Measurements from ENCODE around the gene HIC1.
A peak's percentile ranks its signal among the peaks of the same experiment; 100 is the strongest.

HIC1 gene

DNA sequence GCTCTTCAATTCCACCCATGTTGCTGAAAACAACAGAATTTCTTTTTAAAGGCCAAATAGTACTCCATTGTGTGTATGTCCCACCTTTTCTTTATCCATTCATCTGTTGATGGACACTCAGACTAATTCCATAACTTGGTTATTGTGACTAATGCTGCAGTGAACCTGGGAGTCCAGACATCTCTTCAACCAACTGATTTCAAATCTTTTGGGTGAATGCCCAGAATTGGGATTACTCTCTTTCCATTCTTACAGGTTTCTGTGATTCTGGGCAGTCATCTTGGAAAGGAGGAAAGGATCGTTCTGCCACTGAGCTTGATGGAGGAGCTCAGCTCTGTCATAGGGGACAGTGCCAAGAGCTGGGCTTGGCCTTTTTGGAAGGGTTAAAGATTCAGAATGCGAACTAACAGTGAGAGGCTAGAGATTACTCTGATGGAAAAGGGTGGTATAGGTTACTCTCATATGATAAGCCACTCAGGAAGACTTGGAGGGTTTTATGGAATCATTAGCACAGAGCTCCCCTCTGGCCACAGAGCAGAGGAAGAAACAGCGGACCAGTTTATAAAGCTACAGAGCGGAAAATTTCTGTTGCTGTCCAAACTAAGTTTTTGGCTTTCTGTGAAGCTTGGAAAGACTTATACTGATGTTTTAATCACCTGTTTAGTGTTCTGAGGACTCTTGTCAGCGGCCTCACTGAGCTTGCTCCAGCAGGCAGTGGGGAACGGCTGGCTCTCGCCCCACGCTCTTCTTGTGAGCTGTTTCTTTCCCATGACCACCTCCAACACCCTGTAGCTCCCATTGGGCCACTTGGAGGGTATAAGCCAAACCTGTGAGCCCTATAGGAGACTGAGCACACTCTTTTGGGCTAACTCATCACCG is 48.3 kb downstream of the HIC1 start:
- Mint-ChIP-seq H3K4me3 (no peak overlapping the region), H3K9me3 (no peaks in the 10 kb centered on the region), H3K36me3 (ENCODE audit: low read depth) (peaks cover 31% of the 10 kb centered on the region), H3K4me1 (ENCODE audit: low read depth) (peaks cover 36% of the 10 kb centered on the region), H3K27ac (peak overlapping the region; percentile 15), H3K27me3 (no peaks in the 10 kb centered on the region)
- no peak for DNase-seq

- Mint-ChIP-seq H3K27ac (no peak overlapping the region), H3K36me3 (ENCODE audit: low read depth) (peaks cover 31% of the 10 kb centered on the region), H3K9me3 (no peaks in the 10 kb centered on the region), H3K4me1 (ENCODE audit: low read depth) (peaks cover 36% of the 10 kb centered on the region), H3K4me3 (no peak overlapping the region), H3K27me3 (no peaks in the 10 kb centered on the region)
- DNase-seq: no peak
These were observed 50.8 kb downstream of the HIC1 start for GRCh38 chr17:2105663-2106062.

GRCh38 chr17:2106308-2106955 is 51.5 kb downstream of the HIC1 start:
- Mint-ChIP-seq H3K27ac (no peak overlapping the region), H3K4me1 (ENCODE audit: low read depth) (peaks cover 29% of the 10 kb centered on the region), H3K4me3 (no peak overlapping the region), H3K27me3 (no peaks in the 10 kb centered on the region), H3K9me3 (no peaks in the 10 kb centered on the region), H3K36me3 (ENCODE audit: low read depth) (peaks cover 33% of the 10 kb centered on the region)
- DNase-seq: no peak

GRCh38 chr17:2107050-2107449 is 52.1 kb downstream of the HIC1 start:
- Mint-ChIP-seq H3K36me3 (ENCODE audit: low read depth) (peaks cover 35% of the 10 kb centered on the region), H3K4me1 (ENCODE audit: low read depth) (peaks cover 23% of the 10 kb centered on the region), H3K27ac (no peak overlapping the region), H3K9me3 (no peaks in the 10 kb centered on the region), H3K4me3 (no peak overlapping the region), H3K27me3 (no peaks in the 10 kb centered on the region)
- DNase-seq: no peak

DNA sequence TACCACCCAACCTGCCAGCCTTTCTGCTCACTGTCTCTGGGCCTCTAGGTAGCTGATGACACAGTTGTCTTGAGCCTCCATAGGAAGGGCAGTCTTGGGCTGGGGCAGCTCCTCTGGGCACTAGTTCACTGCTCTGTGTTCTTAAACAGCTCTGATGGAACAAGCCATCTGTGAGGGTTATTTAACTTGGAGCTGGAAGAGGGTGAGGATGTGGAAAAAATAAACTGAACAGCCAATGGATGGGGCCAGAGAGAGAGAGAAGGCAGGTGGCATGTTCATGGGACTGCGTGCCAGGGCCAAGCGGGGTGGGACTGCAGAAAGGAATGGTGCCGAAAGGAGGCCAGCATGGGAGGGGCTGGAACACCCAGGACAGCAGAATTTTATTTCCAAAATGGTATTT is 52.6 kb downstream of the HIC1 start:
- Mint-ChIP-seq H3K9me3 (no peaks in the 10 kb centered on the region), H3K36me3 (ENCODE audit: low read depth) (peaks cover 35% of the 10 kb centered on the region), H3K4me1 (ENCODE audit: low read depth) (peaks cover 22% of the 10 kb centered on the region), H3K27me3 (no peaks in the 10 kb centered on the region), H3K4me3 (no peak overlapping the region), H3K27ac (no peak overlapping the region)
- DNase-seq: no peak

DNA sequence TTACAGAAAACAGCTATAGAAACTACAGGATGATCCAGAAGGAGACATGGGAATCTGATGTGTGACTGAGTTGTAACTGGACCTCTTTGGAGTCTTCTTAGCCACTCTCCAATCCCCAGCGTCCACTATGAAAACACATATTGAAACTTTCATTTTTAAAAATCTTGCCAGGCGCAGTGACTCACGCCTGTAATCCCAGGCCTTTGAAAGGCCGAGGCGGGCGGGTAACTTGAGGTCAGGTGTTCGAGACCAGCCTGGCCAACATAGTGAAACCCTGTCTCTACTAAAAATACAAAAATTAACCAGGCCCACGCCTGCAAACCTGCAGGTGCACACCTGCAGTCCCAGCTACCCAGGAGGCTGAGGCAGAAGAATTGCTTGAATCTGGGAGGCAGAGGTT is 53.3 kb downstream of the HIC1 start:
- Mint-ChIP-seq H3K27me3 (no peaks in the 10 kb centered on the region), H3K36me3 (ENCODE audit: low read depth) (peaks cover 28% of the 10 kb centered on the region), H3K9me3 (no peaks in the 10 kb centered on the region), H3K4me3 (no peak overlapping the region), H3K4me1 (ENCODE audit: low read depth) (peaks cover 21% of the 10 kb centered on the region), H3K27ac (no peak overlapping the region)
- no peak for DNase-seq

DNA sequence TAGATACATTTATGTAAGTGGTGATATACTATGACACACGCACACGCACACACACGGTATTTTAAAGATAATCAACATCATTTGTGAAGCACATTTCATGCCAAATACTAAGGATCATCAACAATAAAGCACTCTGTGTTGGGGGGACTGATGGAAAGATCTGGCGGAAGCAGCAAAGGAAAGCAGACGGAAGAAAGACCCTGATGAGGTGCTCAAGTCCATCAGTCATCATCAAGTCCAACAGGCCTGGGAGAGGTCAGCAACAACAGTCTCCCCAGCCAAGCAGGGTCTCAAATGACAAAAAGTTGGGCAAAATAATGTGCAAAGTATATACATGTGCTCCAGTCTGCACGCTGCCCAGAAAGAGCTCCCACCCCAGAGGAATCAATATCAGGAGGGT is 55.5 kb downstream of the HIC1 start:
- no peak for DNase-seq
- Mint-ChIP-seq H3K4me1 (ENCODE audit: low read depth) (peaks cover 18% of the 10 kb centered on the region), H3K27me3 (no peaks in the 10 kb centered on the region), H3K27ac (no peak overlapping the region), H3K4me3 (no peak overlapping the region), H3K9me3 (no peaks in the 10 kb centered on the region), H3K36me3 (ENCODE audit: low read depth) (peaks cover 18% of the 10 kb centered on the region)

- Mint-ChIP-seq H3K4me1 (ENCODE audit: low read depth) (peaks cover 14% of the 10 kb centered on the region), H3K9me3 (no peaks in the 10 kb centered on the region), H3K27me3 (no peaks in the 10 kb centered on the region), H3K36me3 (ENCODE audit: low read depth) (peaks cover 18% of the 10 kb centered on the region), H3K27ac (peak overlapping the region; percentile 8), H3K4me3 (no peak overlapping the region)
- DNase-seq: no peak
These were observed 56.8 kb downstream of the HIC1 start for GRCh38 chr17:2111691-2112090.

All from activated T-cell treated with anti-CD3 and anti-CD28 coated beads, Interleukin-2, amount 50 U/mL, for 24 hours (primary cell).